Measurements from ENCODE around the gene JOSD2.

DNA sequence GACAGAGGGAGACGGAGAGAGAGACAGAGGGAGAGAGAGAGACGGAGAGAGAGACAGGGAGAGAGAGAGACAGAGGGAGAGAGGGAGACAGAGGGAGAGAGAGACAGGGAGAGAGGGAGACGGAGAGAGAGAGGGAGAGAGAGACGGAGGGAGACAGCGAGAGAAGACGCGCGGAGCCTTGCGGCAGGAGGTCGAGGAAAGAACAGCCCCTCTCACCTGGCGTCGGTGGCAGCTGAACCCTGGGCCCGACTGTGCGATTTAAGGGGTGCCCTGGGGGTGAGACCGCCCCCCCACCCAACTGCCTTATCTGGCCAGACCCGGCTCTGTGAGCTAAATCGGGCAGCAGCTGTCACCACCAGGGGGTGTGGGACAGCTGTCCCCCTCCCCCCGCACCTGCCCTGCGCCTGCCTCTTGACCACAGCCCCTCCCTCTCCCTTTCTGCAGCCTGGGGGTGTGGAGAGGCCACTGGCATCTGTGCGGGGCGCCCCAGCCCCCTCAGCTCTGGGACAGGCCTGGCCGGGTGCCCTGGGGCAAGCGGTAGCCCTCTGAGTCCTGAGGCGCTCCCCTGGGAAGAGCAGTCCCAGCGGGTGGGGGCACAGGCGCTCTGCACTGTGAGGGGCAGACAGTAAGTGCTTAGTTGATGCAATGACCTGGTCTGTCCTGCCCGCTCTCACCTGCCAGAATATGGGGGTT, 10.8 kb downstream of the JOSD2 start:
- TF ChIP-seq, protein P1, sequence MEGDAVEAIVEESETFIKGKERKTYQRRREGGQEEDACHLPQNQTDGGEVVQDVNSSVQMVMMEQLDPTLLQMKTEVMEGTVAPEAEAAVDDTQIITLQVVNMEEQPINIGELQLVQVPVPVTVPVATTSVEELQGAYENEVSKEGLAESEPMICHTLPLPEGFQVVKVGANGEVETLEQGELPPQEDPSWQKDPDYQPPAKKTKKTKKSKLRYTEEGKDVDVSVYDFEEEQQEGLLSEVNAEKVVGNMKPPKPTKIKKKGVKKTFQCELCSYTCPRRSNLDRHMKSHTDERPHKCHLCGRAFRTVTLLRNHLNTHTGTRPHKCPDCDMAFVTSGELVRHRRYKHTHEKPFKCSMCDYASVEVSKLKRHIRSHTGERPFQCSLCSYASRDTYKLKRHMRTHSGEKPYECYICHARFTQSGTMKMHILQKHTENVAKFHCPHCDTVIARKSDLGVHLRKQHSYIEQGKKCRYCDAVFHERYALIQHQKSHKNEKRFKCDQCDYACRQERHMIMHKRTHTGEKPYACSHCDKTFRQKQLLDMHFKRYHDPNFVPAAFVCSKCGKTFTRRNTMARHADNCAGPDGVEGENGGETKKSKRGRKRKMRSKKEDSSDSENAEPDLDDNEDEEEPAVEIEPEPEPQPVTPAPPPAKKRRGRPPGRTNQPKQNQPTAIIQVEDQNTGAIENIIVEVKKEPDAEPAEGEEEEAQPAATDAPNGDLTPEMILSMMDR (IDR thresholded peaks at IDR 0.05; ENCODE audit: low read length): no peak
- TF ChIP-seq EZH2 (optimal IDR thresholded peaks at IDR 0.05; ENCODE audit: low read depth, low read length): no peak
